DMS114 treated with DMSO at 0.1 percent for 48 hours (cell line): ENCODE measurements around the gene SLC19A2.
"Not testable (repeated sequence)": the region's sequence is repeated elsewhere in the genome, so short reads cannot be mapped to it uniquely, and the experiment has no call there.

Experiments
- DNase-seq: peaks from one replicate; lab custom pipeline; 2025; ENCODE audit not compliant: unreplicated experiment; lab: John Stamatoyannopoulos, UW

SLC19A2 gene

GRCh38 chr1:169509354-169509753 lies 23.6 kb upstream of the SLC19A2 start:
- DNase-seq: no peak

DNA sequence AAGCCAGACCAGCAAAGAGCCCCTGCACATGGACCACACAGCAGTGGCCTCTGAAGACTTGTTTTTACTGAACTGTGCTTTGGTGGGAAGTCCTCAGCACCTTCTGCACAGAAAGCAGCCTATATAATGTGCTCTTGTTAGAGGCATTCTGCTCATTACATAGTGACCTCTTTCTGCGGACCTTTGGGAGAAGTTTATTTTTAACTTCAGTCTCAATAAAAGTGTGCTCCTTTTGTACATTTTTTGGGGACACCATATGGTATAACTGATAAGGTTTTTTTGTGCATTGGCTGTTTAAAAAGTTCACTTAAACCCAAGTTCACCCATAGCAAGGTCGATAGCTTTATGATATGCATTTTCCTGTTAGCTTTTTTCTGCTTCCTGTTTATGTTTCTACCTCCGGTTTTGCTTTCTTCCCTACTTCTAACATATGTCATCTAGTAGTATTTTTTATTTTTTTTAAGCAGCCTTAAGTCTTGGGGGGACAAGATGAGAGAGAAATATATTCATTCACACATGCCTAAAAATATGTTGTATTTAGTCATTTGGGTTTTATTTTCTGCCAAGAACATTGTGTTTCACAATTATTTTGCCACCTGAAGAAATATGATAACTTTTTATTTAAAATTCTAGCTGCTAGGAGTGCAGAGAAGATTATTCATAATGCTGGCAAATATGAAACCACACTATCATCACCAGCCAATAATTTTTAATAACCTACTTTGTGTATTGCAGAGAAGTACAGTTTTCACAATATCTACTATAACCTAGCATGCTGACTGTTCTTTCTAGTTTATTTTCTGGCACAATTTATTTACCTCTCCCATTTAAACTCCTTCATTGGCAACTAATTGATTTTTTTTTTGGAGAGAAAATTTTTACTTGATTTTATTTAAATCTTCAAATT lies 22.9 kb upstream of the SLC19A2 start:
- DNase-seq: no peak

DNA sequence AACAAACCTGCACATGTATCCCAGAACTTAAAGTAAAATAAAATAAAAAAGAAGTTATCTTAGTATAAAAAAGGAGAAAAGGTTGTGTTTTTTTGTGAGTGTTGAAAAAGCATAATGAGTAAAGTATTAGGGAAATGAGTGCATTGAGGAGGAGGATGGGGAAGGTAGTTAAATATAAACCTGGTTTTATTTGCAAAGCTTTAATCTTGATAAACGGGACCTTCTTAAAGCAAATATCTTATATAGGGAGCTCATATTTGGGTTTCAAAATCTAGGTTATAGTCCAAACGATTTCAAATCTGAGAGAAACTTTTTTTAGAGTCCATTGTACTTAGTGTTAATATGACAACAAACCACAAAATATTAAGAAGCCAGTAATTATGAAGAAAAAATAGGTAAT lies 21.7 kb upstream of the SLC19A2 start:
- no peak for DNase-seq

DNA sequence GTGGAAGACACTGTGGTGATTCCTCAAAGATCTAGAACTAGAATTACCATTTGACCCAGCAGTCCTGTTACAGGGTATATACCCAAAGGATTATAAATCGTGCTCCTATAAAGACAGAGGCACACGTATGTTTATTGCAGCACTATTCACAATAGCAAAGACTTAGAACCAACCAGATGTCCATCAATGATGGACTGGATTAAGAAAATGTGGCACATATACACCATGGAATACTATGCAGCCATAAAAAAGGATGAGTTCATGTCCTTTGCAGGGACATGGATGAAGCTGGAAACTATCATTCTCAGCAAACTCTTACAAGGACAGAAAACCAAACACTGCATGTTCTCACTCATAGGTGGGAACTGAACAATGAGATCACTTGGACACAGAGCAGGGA lies 17.9 kb upstream of the SLC19A2 start:
- not testable (repeated sequence) for DNase-seq

- DNase-seq: no peak
These were observed 14.1 kb upstream of the SLC19A2 start for GRCh38 chr1:169499807-169500206.

GRCh38 chr1:169497317-169497716 lies 11.6 kb upstream of the SLC19A2 start:
- DNase-seq: no peak

- DNase-seq: no peak
These were observed 10.2 kb upstream of the SLC19A2 start for GRCh38 chr1:169495916-169496315.

GRCh38 chr1:169495046-169495775 lies 9.5 kb upstream of the SLC19A2 start:
- DNase-seq: no peak

- no peak for DNase-seq
These were observed 8.6 kb upstream of the SLC19A2 start for GRCh38 chr1:169494343-169494742.

DNA sequence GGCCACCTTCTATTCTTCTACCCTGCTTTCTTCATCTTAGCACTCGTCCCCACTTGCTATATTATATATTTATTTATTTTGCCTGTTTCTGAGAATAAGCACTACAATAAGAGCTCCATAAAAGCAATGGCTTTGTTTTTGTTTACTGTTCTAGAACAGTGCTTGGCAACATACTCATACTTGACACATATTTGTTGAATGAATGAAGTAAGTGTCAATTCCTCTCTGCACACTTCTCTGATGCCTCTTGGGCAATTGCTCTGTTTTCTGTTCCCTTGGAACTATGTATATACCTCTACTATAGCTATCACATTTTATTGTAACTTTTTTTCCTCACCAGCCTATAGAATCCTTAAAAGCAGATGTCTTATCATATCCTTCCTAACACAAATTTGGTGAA lies 7.5 kb upstream of the SLC19A2 start:
- DNase-seq: no peak

- DNase-seq: no peak
These were observed 6.1 kb upstream of the SLC19A2 start for GRCh38 chr1:169491845-169492281.

DNA sequence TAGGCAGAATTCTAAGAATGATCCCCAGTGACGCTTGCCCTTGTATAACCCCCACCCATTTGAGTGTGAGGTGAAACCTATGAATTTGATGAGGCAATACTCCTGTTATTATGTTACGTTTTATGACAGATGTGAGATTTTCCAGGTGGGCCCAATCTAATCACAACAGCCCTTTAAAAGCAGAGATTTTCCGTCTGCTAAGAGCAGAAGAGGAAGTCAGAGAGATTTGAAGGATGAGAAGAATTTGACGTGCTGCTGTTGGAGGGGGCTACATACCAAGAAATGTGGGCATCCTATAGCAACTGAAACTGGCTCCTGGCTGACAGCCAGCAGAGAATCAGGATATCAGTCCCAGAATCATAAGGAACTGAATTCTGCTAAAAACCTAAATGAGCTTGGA lies 2.4 kb upstream of the SLC19A2 start:
- DNase-seq: no peak

- no peak for DNase-seq
These were observed 1.8 kb upstream of the SLC19A2 start for GRCh38 chr1:169487561-169487960.

DNA sequence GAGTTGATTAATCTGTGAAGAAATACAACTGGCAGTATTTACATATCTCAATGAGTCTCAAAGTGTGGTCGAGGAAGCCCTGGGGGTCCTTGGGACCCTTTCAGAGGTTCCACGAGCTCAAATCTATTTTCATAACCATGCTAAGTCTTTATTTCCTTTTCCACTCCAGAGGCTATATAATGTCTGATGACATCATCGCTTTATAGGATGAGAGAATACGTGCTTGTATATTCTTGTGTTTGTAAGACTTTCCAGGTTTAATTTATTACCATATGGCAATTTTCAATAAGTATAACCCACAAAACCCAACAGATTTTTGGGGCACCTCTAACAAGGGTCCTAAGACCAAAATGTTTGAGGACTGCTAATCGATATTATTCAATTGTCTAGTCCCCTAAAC lies 1.4 kb upstream of the SLC19A2 start:
- DNase-seq: no peak

DNA sequence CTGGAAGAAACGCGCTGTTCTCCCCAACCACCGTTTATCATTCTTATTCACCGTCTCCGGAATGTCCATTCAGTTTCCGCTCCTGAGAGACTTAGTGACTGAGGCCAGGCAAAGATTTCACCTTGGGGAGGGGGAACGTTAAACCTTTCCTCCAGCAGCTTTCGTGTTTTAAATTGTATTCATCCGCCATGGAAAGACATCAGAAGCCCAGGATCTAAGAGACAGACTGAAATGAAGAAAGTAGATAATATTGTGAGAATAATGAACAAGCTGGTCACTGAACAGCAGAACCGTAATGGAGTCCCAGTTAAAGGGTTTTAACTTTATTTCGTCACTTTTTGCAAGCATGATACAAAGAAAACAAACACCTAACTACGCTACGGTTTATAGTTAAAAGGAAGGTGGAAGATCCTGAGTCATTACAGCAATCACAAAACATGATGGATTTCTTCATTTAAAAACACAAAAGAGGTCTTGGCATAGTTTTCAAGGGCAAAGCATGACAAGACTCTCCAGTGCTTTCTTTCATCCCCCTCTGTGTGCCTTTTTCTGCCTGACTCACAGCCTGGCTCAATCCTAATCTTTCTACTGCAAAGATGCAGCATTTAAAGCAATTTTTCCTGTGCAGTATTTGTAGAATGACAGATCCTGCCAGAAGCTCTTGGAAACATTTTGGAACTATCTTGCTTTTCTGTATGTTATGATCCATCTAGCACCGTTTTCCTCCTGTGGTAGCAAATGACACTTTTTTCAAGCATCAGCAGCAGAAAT lies 722 bp upstream of the SLC19A2 start:
- no peak for DNase-seq

GRCh38 chr1:169484683-169485430 lies 887 bp downstream of the SLC19A2 start:
- DNase-seq: no peak

- DNase-seq: no peak
These were observed 1.6 kb downstream of the SLC19A2 start for GRCh38 chr1:169484101-169484500.

GRCh38 chr1:169483500-169483966 lies 2.2 kb downstream of the SLC19A2 start:
- no peak for DNase-seq

DNA sequence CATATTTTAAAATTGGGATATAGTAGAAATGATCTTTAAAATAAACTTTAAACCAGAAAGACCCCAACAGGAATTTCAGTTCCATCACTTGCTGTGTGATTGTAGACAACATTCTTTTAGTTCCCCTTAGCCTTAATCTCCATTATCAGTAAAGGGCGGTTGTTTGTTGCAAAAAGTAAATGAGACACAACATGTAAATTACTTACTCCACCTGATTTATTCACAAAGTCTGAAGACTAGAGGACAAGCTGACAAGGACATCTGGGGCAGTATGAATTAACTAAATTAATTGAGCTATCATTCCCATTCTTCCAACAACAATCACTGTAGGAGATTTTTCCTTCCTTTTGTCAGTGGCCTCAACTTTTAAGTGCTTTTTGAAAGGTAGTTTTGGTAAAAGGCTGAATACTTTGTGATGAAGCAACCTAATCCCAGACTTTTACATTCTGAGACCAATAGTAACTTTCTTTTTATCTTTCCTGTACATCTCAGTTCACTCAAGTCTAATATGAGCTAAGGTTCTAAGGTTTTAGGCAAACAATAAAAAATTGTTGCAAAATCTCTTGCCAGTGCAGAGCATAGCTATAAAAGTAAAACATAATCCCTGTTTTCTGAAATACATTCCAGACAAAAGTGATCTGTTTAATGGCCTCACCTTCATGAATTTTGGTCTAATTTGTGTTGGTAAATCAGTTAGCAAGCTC lies 6.2 kb downstream of the SLC19A2 start:
- no peak for DNase-seq

DNA sequence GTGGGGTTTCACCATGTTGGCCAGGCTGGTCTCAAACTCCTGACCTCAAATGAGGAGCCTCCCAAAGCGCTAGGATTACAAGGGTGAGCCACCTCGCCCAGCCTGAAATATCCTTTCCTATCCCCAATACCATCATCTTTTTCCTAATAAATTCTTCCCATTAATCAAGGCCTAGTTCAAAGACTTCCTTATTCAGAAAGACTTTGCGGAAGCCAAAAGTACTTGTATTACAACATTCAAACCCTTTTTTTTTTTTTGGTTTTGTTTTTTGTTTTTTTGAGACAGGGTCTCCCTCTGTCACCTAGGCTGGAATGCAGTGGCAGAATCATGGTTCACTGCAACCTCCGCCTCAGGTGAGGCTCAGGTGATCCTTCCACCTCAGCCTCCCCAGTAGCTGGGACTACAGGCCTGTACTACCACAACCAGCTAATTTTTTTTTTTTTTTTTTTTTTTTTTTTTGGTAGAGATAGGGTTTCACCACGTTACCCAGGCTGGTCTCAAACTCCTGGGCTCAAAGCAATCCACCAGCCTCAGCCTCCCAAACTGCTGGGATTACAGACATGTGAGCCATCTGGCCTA lies 7.6 kb downstream of the SLC19A2 start:
- no peak for DNase-seq
